HG03280 (cell line): Measurements from ENCODE around the gene IFITM1.
"Not testable (repeated sequence)": the region's sequence is repeated elsewhere in the genome, so short reads cannot be mapped to it uniquely, and the experiment has no call there.

Experiments used
- ATAC-seq: cut with Tn5 transposase; IDR thresholded peaks from one replicate; pipeline ENCODE4 v1.9.1; 2021; ENCODE audit warnings: mild to moderate bottlenecking, moderate library complexity; ENCODE audit not compliant: unreplicated experiment

IFITM1 gene

DNA sequence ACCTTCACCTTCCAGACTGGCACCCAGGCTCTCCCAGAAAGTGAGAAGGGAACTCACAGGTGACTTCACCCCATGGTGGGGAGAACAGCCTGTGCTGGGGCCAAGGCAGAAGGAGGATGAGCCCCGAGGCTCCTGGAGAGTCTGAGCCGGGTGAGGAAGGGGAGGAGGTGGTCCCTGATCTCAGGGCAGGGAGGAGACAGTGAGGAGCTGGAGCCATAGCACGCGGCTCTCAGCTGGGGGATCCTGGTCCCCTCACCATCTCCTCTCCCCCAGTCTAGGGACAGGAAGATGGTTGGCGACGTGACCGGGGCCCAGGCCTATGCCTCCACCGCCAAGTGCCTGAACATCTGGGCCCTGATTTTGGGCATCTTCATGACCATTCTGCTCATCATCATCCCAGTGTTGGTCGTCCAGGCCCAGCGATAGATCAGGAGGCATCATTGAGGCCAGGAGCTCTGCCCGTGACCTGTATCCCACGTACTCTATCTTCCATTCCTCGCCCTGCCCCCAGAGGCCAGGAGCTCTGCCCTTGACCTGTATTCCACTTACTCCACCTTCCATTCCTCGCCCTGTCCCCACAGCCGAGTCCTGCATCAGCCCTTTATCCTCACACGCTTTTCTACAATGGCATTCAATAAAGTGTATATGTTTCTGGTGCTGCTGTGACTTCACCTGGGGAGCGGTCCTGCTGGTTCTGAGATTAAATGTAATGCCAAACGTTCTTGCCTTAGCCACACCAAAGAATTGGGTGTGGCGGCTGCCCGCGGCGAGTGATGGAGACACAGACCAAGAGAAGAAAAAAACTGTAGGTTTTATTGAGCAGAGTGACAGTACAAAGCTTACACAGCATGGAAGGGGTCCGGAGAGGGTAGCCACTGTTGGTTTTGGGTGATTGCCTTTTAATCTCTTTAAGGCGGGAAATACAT lies 4.8 kb upstream of the IFITM1 start:
- not testable (repeated sequence) for ATAC-seq

- ATAC-seq, result not testable (repeated sequence)
Observed at GRCh38 chr11:309979-310572, 3.8 kb upstream of the IFITM1 start.

DNA sequence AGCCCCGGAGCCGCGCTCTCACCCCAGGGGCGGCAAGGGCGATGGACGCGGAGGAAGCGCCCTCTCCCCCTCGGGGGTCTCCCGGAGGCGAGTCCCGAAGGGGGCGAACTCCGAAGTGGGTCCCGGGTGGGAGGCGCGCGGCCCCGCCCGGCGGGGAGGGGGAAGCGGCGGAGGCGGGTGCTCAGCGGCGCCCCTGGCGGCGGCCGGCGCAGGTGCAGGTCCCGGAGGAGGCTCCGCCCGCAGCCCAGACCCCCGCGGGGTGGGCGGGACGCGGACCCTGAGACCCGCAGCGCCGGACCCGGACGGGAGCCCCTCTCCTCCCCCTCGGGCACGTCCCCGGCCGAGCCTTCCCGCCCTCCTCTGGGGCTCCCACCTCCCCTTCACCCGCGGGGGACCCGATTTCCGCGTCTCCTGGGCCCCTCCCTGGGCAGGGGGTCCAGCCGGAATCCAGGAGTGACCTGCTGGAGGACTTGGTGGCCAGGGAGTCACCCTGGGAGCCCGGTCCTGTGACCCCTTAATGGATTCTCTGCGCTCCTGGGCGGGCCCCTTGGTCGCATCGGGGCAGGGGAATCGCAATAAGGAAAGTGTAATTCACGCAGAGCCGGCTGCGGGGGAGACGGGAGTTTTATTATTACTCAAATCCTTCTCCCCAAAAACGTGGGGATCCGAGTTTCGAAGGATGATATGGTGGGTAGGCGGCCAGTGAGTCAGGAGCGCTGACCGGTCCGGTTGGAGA lies 2.7 kb upstream of the IFITM1 start:
- peak; percentile 37 for ATAC-seq

DNA sequence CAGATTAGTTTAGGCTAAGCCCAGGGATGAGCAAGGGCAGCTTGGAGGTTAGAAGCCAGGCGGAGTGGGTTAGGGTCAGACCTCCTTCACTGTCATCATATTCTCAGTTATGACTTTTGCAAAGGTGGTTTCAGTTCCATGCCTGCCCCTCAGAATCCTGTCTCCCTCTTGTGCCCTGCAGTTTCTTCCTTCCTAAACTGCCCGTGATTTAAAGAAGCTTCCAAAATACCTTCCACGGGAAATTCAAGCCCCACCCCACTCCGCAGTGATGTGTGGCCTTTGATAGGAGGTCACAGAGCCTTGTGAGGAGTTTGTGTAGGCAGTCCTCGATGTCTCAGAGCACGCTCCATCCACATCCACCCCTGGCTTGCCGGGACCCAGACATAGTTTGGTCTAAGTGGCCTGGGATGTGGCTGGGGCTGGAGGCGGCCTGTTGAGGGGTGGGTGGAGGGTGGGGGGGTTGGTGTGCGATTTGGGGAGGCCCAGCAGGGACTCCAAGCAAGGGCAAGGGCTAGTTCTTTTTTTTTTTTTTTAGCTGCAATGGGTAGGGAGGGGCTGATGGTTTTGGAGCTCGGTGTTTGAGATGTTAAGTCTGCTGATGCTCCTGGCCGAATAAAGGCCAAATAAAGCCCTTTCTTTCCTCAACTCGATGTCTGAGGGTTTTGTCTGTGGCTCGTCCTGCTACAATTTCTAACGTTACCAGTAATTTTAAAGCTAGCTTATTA lies 1.6 kb upstream of the IFITM1 start:
- no peak for ATAC-seq

GRCh38 chr11:313304-313786 lies 495 bp upstream of the IFITM1 start:
- ATAC-seq, result no peak

DNA sequence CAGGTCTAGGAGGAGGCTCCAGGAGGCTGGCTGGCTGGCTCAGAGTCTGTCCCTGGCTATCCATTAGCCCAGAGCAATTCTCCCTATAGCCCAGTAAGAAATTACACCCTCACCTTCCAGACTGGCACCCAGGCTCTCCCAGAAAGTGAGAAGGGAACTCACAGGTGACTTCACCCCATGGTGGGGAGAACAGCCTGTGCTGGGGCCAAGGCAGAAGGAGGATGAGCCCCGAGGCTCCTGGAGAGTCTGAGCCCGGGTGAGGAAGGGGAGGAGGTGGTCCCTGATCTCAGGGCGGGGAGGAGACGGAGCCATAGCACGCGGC lies 675 bp downstream of the IFITM1 start:
- not testable (repeated sequence) for ATAC-seq

- no peak for ATAC-seq
Observed at GRCh38 chr11:315051-315481, 1.2 kb downstream of the IFITM1 start.

DNA sequence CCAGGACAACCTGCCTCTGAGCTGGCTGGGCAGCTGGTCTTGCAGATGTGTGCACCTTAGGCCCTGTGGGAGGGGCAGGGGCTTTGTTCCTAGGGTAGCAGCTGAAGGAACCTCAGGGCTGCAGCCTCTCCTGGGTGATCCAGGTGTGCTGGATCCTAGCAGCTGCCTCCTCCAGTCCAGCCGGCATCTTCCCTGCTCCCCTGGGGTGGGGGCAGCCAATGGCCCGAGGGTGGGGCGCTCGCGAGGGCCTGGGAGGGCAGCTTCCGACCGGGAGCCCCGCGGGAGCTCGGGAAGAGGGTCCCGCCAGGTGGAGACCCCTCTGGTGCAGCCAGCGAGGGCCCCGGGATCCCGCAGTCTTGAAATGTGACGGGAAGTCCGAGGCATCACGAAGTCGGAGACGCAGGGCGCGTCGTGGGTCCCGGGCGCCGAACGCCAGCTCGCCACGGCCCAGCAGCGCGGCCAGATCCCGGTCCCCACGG lies 1.7 kb downstream of the IFITM1 start:
- no peak for ATAC-seq

GRCh38 chr11:316031-316701 lies 2.3 kb downstream of the IFITM1 start:
- no peak for ATAC-seq

DNA sequence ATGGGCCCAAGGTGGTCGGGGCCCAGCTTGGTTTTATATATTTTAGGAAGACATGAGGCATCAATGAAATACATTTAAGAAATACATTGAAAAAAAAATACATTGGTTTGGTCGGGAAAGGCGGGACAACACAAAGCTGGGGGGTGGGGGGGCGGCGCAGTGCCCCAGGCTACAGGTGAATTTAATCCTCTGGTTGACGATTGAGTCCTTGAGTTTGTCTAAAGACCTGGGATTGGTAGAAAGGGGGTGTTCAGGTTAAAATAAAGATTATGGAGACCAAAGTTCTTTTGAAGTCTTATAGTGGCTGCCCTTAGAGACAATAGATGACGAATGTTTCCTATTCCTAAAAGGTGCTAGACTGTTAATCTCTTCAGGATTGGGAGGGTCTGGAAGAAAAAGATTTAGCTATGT lies 3.1 kb downstream of the IFITM1 start:
- ATAC-seq, result no peak

DNA sequence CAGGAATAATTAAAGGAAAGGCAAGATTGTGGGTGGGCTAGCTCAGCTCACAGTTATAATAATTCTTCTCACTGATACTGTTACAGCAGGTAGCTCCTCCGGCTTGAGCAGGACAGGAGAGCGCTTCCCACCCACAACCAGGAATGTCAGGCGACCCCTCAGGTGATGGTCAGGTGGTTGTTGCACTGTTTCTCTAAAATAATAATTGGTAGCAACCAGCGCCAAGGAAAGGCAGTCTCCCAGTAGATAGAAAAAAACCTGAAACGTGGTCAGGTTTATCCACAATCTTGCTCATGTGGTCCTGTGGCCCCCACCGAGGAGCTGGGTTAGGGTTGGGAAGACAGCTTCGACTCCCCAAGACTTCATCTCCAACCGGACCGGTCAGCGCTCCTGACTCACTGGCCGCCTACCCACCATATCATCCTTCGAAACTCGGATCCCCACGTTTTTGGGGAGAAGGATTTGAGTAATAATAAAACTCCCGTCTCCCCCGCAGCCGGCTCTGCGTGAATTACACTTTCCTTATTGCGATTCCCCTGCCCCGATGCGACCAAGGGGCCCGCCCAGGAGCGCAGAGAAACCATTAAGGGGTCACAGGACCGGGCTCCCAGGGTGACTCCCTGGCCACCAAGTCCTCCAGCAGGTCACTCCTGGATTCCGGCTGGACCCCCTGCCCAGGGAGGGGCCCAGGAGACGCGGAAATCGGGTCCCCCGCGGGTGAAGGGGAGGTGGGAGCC lies 4.0 kb downstream of the IFITM1 start:
- peak; percentile 7 for ATAC-seq

- peak; percentile 52 for ATAC-seq
Observed at GRCh38 chr11:318405-319120, 4.7 kb downstream of the IFITM1 start.

- not testable (repeated sequence) for ATAC-seq
Observed at GRCh38 chr11:319121-319887, 5.5 kb downstream of the IFITM1 start.

DNA sequence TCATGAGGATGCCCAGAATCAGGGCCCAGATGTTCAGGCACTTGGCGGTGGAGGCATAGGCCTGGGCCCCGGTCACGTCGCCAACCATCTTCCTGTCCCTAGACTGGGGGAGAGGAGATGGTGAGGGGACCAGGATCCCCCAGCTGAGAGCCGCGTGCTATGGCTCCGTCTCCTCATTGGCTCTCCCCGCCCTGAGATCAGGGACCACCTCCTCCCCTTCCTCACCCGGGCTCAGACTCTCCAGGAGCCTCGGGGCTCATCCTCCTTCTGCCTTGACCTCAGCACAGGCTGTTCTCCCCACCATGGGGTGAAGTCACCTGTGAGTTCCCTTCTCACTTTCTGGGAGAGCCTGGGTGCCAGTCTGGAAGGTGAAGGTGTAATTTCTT lies 6.0 kb downstream of the IFITM1 start:
- not testable (repeated sequence) for ATAC-seq

DNA sequence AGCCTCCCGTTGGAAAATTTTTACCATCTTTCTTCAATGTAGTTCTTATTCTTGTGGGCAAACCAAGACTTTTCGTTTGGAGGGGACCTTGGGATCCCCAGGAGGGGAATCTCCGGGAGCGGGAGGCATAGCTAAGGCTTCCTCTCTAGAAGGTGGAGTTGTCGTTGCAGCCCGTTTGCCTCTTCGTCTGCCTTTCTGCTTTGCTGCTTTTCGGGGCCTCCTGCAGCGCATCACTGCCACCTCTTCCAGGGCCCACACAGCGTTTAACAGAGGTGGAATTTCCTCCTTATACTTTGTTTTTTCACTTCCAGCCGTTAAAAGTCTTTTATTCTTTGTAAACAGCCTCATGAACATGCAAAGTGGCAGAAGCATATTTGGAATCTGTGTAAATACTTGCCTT lies 10.3 kb downstream of the IFITM1 start:
- no peak for ATAC-seq

DNA sequence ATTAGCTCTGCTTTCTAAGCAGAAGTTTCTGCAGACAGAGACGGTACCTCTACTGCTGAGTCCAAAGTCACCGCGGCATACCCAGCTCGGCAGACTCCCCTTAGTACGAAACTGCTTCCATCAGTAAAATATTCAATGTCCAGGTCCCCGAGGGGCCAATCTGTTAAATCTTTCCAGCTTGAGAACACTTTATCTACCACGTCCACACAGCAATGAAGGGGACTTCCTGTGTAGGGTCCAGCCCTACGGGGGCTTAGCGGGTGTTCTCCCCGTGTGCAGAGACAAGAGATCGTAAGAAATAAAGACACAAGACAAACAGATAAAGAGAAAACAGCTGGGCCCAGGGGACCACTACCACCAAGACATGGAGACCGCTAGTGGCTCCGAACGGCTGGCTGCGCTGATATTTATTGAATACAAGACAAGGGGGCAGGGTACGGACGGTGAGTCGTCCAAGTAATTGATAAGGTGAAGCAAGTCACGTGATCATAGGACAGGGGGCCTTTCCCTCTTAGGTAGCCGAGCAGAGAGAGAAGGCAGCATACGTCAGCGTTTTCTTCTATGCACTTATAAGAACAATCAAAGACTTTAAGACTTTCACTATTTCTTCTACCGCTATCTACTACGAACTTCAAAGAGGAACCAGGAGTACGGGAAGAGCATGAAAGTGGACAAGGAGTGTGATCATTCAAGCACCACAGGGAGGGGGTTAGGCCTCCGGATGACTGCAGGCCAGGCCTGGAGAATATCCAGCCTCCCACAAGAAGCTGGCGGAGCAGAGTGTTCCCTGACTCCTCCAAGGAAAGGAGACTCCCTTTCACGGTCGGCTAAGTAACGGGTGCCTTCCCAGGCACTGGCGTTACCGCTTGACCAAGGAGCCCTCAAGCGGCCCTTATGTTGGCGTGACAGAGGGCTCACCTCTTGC lies 11.0 kb downstream of the IFITM1 start:
- not testable (repeated sequence) for ATAC-seq
